Stomach (tissue), 9 donors: ENCODE results near the gene HECTD4. TPM values are rescaled to one million over a fixed set of nuclear protein-coding genes. Genes with fewer than 3 reads are reported as not detected.

Source experiments
- DNase-seq, 2 donors: peaks; one replicate each; pipeline versions ENCODE4 v3.0.0 to v3.0.0-alpha.2; 2013 to 2019
- H3K27ac ChIP-seq, 5 donors: fragments of 200-600 bp in 4 of 5; sonication (generic) in 4 of 5; one replicate each; pipeline ENCODE4 v1.5.1; 2013 to 2019; ENCODE audit warnings: mild to moderate bottlenecking in 1 of 5, moderate library complexity in 1 of 5
- H3K27me3 ChIP-seq, 3 donors: fragments of 200-600 bp; sonication (generic); one replicate each; pipeline ENCODE4 v1.5.1; 2017 to 2019; ENCODE audit warnings: mixed run types in 1 of 3
- H3K36me3 ChIP-seq, 4 donors: fragments of 200-600 bp; sonication (generic); 1 replicate in 3 of 4; 2 replicates in 1 of 4; pipeline ENCODE4 v1.5.1; 2016 to 2019
- H3K4me1 ChIP-seq, 4 donors: fragments of 200-600 bp; sonication (generic); one replicate each; pipeline ENCODE4 v1.5.1; 2016 to 2019
- H3K4me3 ChIP-seq, 4 donors: fragments of 200-600 bp; sonication (generic) in 3 of 4; one replicate each; pipeline ENCODE4 v1.5.1; 2016 to 2019; ENCODE audit warnings: mild to moderate bottlenecking in 1 of 4
- H3K9me3 ChIP-seq, 4 donors: fragments of 200-600 bp; sonication (generic); one replicate each; pipeline ENCODE4 v1.5.1; 2016 to 2019
- EP300 ChIP-seq: sonication (generic); formaldehyde crosslinking; IDR thresholded peaks from one replicate; pipeline ENCODE4 v1.6.1; 2017; ENCODE audit warnings: antibody characterized with exemption
- POLR2A ChIP-seq, 4 donors: fragments of 450-650 bp; IDR thresholded peaks; one replicate each; pipeline ENCODE4 v1.6.1; 2016; ENCODE audit warnings: antibody characterized with exemption in 4 of 4, control low read depth in 2 of 4, mild to moderate bottlenecking in 1 of 4, moderate library complexity in 1 of 4
- POLR2AphosphoS5 ChIP-seq, 3 donors: sonication (generic); formaldehyde crosslinking; IDR thresholded peaks; one replicate each; pipeline ENCODE4 v1.6.1; 2016; ENCODE audit warnings: antibody characterized with exemption in 3 of 3
- WGBS, 5 donors: extraction: QIAGEN DNeasy Blood & Tissue Kit in 3 of 5; methylation state at CpG; one replicate each; pipeline versions ENCODE4 v1.1.5 to v1.1.7; 2013 to 2018; 5-methylcytosine and 5-hydroxymethylcytosine counted together
- intact Hi-C: fragments of 100-400 bp; cut with DNase I; formaldehyde crosslinking; loops from one replicate; pipeline ENCODE4 v1.15.1; 2023; ENCODE audit warnings: low total_unique reads
- polyA plus RNA-seq, 3 donors: library from polyadenylated mRNA; stranded (reverse); fragments of 200-250 nt; gene quantifications; one replicate each; pipeline ENCODE4 v1.2.3, GENCODE V29; 2013
- total RNA-seq, 5 donors: library from RNA; depleted of rRNA; stranded (reverse); fragments of >200 nt; gene quantifications; one replicate each; pipeline versions ENCODE4 v1.1.0 to v1.2.3, GENCODE V29; 2014 to 2016
- TF ChIP-seq, protein P1 (sequence below), 7 experiments: fragments of 450-650 bp in 4 of 7; fragments of 200-600 bp in 3 of 7; sonication (generic) in 3 of 7; IDR thresholded peaks; one replicate each; pipeline ENCODE4 v1.5.1; 2016 to 2019; ENCODE audit warnings: antibody characterized with exemption in 7 of 7, control low read depth in 2 of 7, mild to moderate bottlenecking in 1 of 7
- donor health status: healthy with polysubstance abuse.
- donor health status: Bipolar disorder and iron deficiency.
- donor health status: healthy.

Gene HECTD4
- total and polyA plus RNA-seq, 8 donors: 3.2 to 375 (median 58.7) TPM

- intact Hi-C loops: no loop called here
- H3K36me3 ChIP-seq: peaks cover 55 to 84% (median 79%) of the 10 kb centered on the region in 4 donors
- peaks cover 0 to 9% (median 2%) of the 10 kb centered on the region in 4 donors for H3K9me3 ChIP-seq
- DNase-seq: no peak
- WGBS, 5 donors: 76 to 88% (median 78%) methylated on average over 9 to 11 of the region's 11 CpGs
- H3K4me1 ChIP-seq: no peaks in the 10 kb centered on the region
- no peak overlapping the region for H3K27ac ChIP-seq
- TF ChIP-seq POLR2A (IDR thresholded peaks at IDR 0.05) (no peak), EP300 (no peak), POLR2AphosphoS5 (IDR thresholded peaks at IDR 0.05) (no peak)
- TF ChIP-seq, protein P1, sequence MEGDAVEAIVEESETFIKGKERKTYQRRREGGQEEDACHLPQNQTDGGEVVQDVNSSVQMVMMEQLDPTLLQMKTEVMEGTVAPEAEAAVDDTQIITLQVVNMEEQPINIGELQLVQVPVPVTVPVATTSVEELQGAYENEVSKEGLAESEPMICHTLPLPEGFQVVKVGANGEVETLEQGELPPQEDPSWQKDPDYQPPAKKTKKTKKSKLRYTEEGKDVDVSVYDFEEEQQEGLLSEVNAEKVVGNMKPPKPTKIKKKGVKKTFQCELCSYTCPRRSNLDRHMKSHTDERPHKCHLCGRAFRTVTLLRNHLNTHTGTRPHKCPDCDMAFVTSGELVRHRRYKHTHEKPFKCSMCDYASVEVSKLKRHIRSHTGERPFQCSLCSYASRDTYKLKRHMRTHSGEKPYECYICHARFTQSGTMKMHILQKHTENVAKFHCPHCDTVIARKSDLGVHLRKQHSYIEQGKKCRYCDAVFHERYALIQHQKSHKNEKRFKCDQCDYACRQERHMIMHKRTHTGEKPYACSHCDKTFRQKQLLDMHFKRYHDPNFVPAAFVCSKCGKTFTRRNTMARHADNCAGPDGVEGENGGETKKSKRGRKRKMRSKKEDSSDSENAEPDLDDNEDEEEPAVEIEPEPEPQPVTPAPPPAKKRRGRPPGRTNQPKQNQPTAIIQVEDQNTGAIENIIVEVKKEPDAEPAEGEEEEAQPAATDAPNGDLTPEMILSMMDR (IDR thresholded peaks at IDR 0.05): no peak
- H3K27me3 ChIP-seq: no peaks in the 10 kb centered on the region
- no peak overlapping the region for H3K4me3 ChIP-seq
Observed at GRCh38 chr12:112153181-112153892, 228.9 kb downstream of the HECTD4 start.

DNA sequence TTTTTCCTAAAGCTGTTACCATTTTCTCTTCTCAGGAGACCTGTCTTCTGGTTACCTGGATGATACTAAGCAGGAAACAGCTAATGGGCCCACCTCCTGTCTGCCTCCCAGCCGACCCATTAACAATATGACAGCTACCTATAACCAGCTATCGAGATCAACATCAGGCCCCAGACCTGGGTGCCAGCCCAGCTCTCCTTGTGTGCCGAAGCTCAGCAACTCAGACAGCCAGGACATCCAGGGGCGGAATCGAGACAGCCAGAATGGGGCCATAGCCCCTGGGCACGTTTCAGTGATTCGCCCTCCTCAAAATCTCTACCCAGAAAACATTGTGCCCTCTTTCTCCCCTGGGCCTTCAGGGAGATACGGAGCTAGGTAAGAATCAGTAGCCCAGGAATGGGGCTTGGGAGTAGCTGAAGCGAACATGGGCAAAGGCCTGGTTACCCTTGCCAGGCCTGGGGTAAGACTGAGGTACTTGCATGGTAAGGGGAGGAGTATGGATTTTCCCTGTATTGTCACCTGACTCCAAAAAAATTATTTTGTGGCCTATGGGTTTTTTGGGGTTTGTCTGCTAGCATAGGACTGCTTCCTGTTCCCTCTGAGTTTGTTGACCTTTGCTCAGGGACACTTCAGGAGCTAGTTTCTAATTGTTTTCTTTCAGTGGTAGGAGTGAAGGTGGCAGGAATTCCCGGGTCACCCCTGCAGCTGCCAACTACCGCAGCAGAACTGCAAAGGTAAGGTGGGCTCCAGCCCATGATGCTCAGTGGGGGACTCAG is 230.3 kb downstream of the HECTD4 start:
- Histone ChIP-seq H3K27ac (no peak overlapping the region), H3K4me1 (no peaks in the 10 kb centered on the region), H3K27me3 (no peaks in the 10 kb centered on the region), H3K36me3 (peaks cover 63 to 86% (median 82%) of the 10 kb centered on the region in 4 donors), H3K4me3 (no peak overlapping the region), H3K9me3 (peaks cover 0 to 5% (median 0%) of the 10 kb centered on the region in 4 donors)
- DNase-seq: no peak
- TF ChIP-seq POLR2AphosphoS5 (IDR thresholded peaks at IDR 0.05) (no peak), POLR2A (IDR thresholded peaks at IDR 0.05) (no peak), EP300 (no peak)
- TF ChIP-seq, protein P1 (IDR thresholded peaks at IDR 0.05): no peak
- 89 to 93% (median 91%) methylated on average over 11 of the region's 11 CpGs for WGBS, 5 donors
- intact Hi-C loops: no loop called here

GRCh38 chr12:112149596-112149995 is 232.6 kb downstream of the HECTD4 start:
- Histone ChIP-seq H3K9me3 (no peaks in the 10 kb centered on the region), H3K27ac (no peak overlapping the region), H3K4me3 (no peak overlapping the region), H3K4me1 (no peaks in the 10 kb centered on the region), H3K27me3 (no peaks in the 10 kb centered on the region), H3K36me3 (peaks cover 83 to 100% (median 98%) of the 10 kb centered on the region in 4 donors)
- DNase-seq: peak in 1 of 2 donors; percentile 72
- 73 to 91% (median 77%) methylated on average over 3 to 5 of the region's 5 CpGs for WGBS, 5 donors
- intact Hi-C loops: no loop called here
- TF ChIP-seq EP300 (no peak), POLR2AphosphoS5 (IDR thresholded peaks at IDR 0.05) (no peak), POLR2A (IDR thresholded peaks at IDR 0.05) (no peak)
- TF ChIP-seq, protein P1 (IDR thresholded peaks at IDR 0.05): no peak

GRCh38 chr12:112148031-112148513 is 234.2 kb downstream of the HECTD4 start:
- peaks cover 91 to 100% (median 98%) of the 10 kb centered on the region in 4 donors for H3K36me3 ChIP-seq
- no peak overlapping the region for H3K27ac ChIP-seq
- H3K4me3 ChIP-seq: no peak overlapping the region

More at GRCh38 chr12:112148031-112148513, 234.2 kb downstream of the HECTD4 start:
- intact Hi-C loops: no loop called here
- WGBS, 5 donors: 86 to 88% (median 87%) methylated on average over 3 of the region's 3 CpGs
- H3K4me1 ChIP-seq: no peaks in the 10 kb centered on the region
- no peaks in the 10 kb centered on the region for H3K27me3 ChIP-seq
- TF ChIP-seq EP300: no peak
- no peak for TF ChIP-seq POLR2AphosphoS5 (IDR thresholded peaks at IDR 0.05)
- no peak for TF ChIP-seq POLR2A (IDR thresholded peaks at IDR 0.05)
- TF ChIP-seq, protein P1 (IDR thresholded peaks at IDR 0.05): no peak
- no peaks in the 10 kb centered on the region for H3K9me3 ChIP-seq
- peak in 1 of 2 donors; percentile 7 for DNase-seq
